ENCODE results near the gene GPRIN1. TPM values are rescaled to one million over a fixed set of nuclear protein-coding genes. Genes with fewer than 3 reads are reported as not detected.

GPRIN1 gene
- total RNA-seq, 1 donor from 2014 or later: 1.4 TPM

GRCh38 chr5:176624938-176625337, 15.0 kb upstream of the GPRIN1 start:
- TF ChIP-seq CTCF (IDR thresholded peaks at IDR 0.05): no peak
- Histone ChIP-seq H3K4me3 (no peak overlapping the region), H3K27me3 (peaks cover 78% of the 10 kb centered on the region), H3K4me1 (peaks cover 3% of the 10 kb centered on the region), H3K27ac (no peak overlapping the region), H3K9me3 (no peaks in the 10 kb centered on the region), H3K36me3 (no peaks in the 10 kb centered on the region)
- intact Hi-C loops (cut with DNase I): no loop called here
- ATAC-seq: no peak
- no peak for DNase-seq

GRCh38 chr5:176624142-176624541, 14.2 kb upstream of the GPRIN1 start:
- ATAC-seq (no peak), DNase-seq (no peak)
- Histone ChIP-seq H3K27me3 (peaks cover 78% of the 10 kb centered on the region), H3K9me3 (no peaks in the 10 kb centered on the region), H3K36me3 (no peaks in the 10 kb centered on the region), H3K27ac (no peak overlapping the region), H3K4me1 (peaks cover 6% of the 10 kb centered on the region), H3K4me3 (no peak overlapping the region)
- intact Hi-C loops (cut with DNase I): no loop called here
- TF ChIP-seq CTCF (IDR thresholded peaks at IDR 0.05): no peak

GRCh38 chr5:176621661-176622079, 11.7 kb upstream of the GPRIN1 start:
- intact Hi-C loops (cut with DNase I): no loop called here
- Histone ChIP-seq H3K4me3 (no peak overlapping the region), H3K27ac (no peak overlapping the region), H3K27me3 (peaks cover 72% of the 10 kb centered on the region), H3K9me3 (no peaks in the 10 kb centered on the region), H3K36me3 (no peaks in the 10 kb centered on the region), H3K4me1 (peaks cover 6% of the 10 kb centered on the region)
- DNase-seq: no peak
- TF ChIP-seq CTCF (IDR thresholded peaks at IDR 0.05): no peak
- no peak for ATAC-seq

GRCh38 chr5:176620333-176620981, 10.5 kb upstream of the GPRIN1 start:
- peaks cover 6% of the 10 kb centered on the region for H3K4me1 ChIP-seq
- no peaks in the 10 kb centered on the region for H3K36me3 ChIP-seq
- H3K9me3 ChIP-seq: no peaks in the 10 kb centered on the region
- H3K27ac ChIP-seq: no peak overlapping the region
- TF ChIP-seq CTCF (IDR thresholded peaks at IDR 0.05): no peak
- H3K4me3 ChIP-seq: no peak overlapping the region
- ATAC-seq: peak; percentile 65
- peaks cover 67% of the 10 kb centered on the region for H3K27me3 ChIP-seq
- DNase-seq: peak; percentile 76
- intact Hi-C loops (cut with DNase I): no loop called here

- intact Hi-C loops (cut with DNase I): no loop called here
- no peak for TF ChIP-seq CTCF (IDR thresholded peaks at IDR 0.05)
- ATAC-seq (no peak), DNase-seq (no peak)
- Histone ChIP-seq H3K36me3 (no peaks in the 10 kb centered on the region), H3K4me1 (peaks cover 6% of the 10 kb centered on the region), H3K27ac (no peak overlapping the region), H3K9me3 (no peaks in the 10 kb centered on the region), H3K27me3 (peaks cover 71% of the 10 kb centered on the region), H3K4me3 (no peak overlapping the region)
Measured at GRCh38 chr5:176619569-176620332, 9.8 kb upstream of the GPRIN1 start.
